NCI-H1048 (cell line): ENCODE results near the gene CYP46A1.

ENCODE experiments used
- DNase-seq: peaks from one replicate; lab custom pipeline; 2025; lab: John Stamatoyannopoulos, UW

The CYP46A1 gene

DNA sequence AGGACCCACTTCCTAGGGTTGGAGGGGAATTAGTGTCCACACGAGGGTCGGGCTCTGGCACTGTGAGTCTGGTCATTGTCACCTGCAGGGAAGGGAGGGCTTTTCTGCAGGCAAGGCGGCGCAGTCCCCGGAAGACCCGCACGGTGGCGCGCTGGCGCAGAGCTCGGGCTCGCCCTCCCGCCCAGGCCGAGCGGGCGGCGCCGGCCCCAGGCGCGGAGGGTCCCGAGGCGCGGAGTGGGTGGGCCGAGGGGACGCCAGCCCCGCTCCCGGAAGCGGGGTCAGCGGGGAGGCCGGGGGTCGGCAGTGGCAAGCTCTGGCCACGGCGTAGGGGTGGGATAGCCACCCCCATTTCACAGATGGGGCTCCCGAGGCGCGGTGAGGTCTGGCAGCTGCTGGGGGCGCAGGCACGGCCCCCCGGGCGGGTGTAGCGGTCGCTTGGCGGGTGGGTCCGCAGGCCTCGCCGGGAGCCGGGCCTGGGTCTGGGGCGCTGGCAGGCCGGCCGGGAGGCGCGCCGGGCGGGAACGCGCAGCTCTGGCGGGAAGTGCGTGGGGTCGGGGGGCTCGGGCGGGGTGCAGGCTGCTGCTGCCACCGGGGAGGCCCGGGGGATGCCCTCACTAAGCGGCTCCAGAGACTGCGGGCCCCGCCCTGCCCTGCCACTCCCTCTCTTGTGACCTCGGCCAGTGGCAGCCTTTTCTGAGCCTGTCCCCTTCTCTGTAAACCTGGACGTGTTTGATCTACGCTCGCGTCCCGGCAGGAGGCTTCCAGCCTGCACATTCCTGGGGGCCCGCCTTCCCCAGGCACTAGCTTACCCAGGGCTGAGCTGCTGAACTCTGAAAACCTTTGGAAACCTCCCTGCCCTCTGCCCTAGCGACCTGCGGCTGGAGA lies 46.1 kb downstream of the CYP46A1 start:
- DNase-seq: peak; percentile 17

DNA sequence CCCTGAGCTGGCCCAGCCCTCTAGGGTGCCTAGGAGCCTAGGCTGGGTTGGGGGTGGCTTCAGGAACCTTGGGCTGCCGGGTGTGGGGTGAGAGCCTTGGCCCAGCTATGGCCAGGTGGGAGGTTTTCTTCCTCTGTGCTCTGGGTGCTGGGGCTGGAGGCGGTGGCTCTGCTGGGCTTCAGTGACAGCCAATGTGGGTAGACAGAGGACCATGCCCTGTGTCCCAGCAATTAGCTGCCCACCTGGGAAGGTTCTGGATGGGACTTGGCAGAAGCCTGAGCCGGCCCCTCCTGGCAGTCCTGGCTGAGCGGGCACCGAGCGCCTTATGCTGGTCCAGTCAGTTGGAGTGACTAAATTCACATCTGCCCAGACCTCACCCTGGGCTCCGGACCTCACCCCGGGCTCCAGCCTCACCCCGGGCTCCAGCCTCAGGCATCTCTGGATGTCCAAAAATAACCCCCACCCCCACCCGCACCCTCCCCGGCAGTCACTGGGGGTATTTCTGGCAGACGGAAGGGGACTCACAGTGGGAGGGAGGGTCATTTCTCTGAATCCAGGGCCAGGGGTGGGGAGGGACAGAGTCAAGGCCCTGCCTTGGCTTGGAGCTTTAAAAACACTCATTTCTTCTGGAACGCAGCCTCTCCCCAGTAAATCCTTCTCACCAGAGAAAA lies 46.9 kb downstream of the CYP46A1 start:
- DNase-seq: no peak

DNA sequence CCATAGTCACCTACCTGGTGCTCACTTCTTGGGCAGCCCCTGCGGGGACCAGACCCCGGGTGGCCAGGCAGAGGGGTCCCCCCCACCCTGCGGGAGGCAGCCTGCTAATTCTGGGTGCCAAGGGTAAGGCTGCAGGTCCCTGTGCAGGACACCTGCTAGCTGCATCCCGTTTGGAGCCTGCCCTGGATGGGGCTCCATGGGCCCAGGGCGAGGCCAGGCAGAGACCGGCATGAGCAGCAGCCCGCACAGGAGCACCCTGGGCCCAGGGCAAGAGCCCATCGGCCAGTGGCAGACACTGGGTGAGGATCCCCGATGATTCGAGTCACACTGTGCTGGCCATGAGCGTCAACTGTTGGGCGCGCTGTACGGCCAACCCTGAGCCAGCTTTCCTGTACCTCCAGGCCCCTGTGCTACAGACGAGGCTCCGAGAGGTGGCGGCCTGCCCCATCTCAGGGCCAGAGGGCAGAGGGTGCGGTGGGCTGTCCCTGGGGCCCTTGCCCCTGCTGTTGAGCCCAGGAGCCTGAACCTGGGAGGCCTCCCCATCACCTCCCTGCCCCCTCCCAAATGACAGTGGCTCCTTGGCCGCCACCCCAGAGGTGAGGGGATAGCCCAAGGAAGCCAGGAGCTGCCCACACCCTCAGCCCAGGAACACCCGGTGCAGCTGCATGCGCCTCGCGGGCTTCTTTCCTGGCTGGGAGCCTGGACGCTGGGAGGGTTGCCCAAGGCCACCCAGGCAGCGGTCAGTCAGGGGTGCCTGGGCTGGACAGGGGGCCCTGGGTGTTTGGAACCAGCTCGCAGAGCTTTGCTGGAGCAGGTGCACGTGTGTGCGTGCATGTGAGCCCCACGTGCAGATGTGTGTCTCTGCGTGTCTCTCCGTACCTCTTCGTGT lies 47.7 kb downstream of the CYP46A1 start:
- no peak for DNase-seq

GRCh38 chr14:99732436-99733210 lies 48.5 kb downstream of the CYP46A1 start:
- no peak for DNase-seq

DNA sequence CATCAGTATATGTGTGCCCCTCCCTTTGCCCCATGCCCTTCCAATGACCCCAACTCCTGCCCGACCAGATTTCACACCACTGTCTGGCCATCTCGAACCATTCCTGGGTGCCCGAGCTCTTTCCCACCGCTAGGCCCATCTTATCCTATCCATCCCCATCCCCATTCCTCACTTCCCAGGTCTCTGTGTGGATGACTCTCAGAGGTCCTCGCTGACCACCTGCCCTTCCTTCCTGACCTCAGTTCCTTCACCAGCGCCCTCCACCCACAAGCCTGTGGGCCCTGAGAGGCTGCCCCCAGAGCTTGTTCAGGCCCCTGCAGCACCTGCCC lies 49.1 kb downstream of the CYP46A1 start:
- no peak for DNase-seq

- DNase-seq: no peak
Measured at GRCh38 chr14:99733540-99734405, 49.7 kb downstream of the CYP46A1 start.

- DNase-seq: no peak
Measured at GRCh38 chr14:99734406-99735051, 50.4 kb downstream of the CYP46A1 start.

DNA sequence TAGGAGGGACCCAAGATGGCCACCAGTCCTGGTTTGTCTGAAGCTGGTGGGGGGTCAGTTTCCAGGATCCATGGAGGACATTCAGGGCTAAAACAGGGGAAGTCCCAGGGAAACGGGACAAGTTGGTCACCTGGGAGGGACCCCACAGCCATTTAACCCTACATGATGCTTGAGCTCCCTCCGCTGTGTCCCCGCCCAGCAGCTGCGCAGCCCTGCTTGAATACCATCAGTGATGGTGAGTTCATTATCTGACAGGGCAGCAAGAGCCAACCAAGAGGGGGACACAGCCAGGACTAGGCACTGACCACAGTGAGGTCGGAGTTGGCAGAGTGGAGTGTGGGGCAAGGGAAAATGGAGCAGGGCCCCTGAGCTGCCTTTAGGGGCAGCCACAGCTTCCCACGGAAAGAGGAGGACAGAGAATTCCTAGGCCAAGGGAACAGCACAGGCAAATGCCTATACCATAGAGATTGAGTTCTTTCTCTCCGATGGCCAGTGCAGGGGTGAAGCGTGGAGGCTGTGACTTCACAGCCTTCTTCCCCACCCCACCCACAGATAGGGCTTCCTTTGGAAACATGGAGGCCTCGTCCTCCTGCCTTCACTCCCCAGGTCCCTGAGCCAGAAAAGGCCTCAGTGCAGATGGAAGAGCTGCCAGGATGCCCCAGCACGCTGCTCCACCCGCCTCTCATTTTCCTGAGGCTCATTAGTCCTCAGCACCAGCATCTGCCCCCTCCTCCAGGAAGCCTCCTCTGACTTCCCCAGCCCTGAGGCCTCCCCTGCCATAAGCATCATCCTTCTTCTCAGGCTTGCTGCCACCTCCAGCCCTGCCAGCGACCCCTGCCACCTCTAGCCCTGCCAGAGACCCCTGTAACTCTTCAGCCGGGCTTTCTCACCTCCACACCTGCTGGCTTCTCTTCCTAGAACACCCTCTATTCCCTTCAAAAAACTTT lies 51.4 kb downstream of the CYP46A1 start:
- DNase-seq: no peak

DNA sequence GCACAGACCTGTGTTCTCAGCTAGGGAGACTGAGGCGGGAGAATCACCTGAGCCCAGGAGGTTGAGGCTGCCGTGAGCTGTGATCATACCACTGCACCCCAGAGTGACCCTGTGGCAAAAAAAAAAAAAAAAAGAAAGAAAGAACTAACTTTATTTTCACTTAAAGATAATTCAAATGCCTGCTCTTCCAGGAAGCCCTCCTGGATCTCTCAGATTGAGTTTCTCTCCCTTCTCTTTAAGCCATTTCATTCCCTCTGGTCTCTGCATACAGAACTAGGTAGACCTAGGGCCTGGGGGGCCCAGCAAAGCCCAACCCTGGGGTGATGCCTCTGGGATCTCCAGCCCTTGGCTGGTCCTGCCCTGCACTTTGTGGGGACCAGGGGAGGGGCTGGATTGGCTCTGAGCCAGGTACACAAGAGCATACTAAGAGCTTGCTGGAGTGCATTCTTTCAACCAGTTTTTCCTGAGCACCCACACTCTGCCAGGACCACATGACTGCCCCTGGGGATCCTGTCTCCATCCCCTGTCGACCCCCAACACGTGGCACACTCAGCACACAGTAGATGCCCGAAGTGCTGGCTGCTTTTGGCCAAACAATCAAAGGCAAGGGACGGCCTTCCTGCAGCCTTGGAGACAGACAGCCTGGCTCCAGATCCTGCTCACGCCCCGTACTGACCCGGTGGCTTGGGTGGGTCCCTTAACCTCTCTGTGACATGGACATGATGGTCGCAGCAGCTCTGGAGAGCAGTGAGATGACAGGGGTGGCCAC lies 52.7 kb downstream of the CYP46A1 start:
- no peak for DNase-seq

DNA sequence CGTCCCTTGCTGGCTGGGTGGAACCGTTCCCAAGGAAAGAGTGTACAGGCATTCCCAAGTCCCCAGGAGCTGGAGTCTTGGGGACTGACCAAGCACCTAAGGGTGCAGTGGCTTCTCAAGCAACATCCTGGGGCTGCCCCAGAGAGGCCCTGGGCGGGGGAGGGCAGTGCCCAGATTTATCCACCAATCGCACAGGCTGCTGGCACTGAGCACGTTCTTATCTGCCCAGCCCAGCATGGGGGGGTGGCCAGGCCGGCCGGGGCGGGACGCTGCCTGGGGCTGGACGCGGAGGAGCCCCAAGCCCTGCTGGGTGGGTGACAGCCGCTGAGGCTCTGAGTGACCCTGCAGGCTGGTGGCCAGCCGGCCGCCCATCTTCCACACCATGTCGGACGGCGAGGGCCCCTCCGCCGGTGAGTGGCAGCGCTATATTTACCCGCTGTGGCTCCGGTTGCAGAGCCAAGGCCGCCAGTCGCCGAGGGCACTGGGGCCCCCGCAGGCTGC lies 53.4 kb downstream of the CYP46A1 start:
- no peak for DNase-seq

- DNase-seq: no peak
Measured at GRCh38 chr14:99737956-99738667, 54.0 kb downstream of the CYP46A1 start.

DNA sequence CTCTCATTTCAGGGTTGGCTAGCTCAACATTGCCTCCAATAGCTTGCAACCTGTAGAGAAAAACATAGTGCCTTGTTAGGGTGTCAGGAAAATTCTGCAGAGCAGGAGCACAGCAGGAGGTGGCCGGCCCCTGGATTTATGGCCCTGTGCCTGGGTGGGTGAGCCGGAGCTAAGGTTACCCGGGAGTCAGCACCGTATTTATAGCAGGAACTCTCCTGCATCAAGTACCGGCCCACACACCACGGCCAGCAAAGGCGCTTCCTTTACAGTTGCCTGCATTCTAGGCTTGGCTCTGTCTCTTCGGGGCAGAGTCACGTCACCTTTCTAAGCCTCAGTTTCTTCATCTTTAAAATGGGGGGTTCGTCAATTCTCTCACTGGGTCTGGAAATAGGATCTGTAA lies 56.3 kb downstream of the CYP46A1 start:
- DNase-seq: no peak

DNA sequence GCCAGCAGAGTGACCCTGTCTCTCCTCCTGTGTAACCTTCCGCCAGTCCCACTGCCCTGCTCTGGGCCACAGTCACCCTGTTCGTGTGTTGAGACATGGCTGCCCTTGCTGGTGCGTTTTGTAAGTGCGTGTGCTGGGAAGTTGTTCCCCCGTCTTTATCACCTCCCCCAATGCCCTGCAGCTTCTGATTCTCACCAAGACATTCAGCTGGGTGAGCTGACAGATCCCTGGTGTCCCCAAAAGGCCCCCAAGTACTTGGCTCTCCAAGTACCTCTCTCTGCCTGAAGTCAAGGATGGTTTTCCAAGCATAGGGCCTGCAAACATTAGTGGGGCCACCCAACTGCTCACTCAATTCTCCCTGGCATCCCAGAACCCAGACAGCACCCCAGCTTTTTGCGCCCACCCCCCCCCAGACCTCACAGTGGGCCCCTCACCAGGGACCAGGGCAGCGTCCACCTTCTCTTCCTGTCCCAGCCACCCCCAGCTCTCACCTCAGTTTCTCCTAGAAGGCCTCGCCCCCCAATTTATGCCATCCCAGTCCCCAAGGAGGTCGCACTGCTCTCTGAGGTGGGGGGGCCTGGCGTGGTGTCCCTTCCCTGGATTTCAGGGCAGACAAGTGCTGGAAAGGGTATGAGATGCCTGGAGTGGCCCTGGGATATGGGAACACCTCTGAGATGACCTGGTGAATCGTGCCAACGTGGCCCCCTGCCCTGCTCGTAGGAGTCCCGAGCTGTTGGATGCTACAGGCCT lies 57.3 kb downstream of the CYP46A1 start:
- DNase-seq: no peak

DNA sequence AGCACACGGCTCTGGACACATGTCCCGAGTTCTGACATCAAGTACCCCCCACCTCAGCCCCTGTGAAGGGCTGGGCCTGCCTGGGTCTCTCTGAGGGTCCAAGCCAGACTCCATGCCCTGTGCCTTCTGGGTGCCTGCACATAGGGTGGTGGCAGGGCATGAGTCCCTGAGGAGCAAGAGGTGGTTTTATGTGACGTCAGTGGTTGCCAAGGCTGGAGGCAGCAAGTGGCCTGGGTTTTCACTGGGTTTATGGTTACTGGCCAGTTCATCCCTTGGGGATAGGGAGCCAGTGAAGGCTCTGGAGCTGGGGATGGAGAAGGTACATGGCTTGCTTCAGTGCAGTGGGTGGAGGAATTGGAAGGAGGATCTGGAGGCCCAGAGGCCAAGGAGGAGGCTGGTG lies 58.0 kb downstream of the CYP46A1 start:
- no peak for DNase-seq

- no peak for DNase-seq
Measured at GRCh38 chr14:99742509-99743487, 58.7 kb downstream of the CYP46A1 start.
